ENCODE measurements around the gene CGNL1.

Gene CGNL1

DNA sequence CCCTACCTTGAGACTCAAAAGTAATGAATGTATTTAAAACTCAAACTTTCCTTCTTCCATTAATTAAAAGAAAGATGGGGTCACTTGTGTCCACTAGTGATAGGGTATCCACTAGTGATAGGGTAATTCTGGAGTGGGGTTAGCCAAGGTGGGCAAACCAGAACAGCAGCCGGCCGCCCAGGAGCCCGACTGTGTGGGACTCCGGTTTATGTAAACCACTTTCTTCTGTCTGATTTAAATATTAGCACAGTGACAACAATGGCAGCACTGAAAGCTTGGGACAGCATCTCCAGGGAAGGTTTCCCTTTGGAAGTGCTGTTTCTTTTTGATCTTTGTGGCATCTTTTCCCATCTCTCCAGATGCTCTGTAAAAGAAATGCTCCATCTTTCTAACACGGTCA, 216.1 kb downstream of the CGNL1 start:
- in situ Hi-C loops (cut with HindIII; ENCODE audit: low pct_ligation_motif_present, low sequenced_read_pairs) = no loop called here
- Histone ChIP-seq H3K36me3 (replicated peaks) (no peaks in the 10 kb centered on the region), H3K27me3 (replicated peaks) (no peaks in the 10 kb centered on the region), H3K4me3 (ENCODE audit: low read depth, low read length) (no peak overlapping the region), H3K27ac (no peak overlapping the region)
- DNase-seq = no peak
- TF ChIP-seq, protein P1, sequence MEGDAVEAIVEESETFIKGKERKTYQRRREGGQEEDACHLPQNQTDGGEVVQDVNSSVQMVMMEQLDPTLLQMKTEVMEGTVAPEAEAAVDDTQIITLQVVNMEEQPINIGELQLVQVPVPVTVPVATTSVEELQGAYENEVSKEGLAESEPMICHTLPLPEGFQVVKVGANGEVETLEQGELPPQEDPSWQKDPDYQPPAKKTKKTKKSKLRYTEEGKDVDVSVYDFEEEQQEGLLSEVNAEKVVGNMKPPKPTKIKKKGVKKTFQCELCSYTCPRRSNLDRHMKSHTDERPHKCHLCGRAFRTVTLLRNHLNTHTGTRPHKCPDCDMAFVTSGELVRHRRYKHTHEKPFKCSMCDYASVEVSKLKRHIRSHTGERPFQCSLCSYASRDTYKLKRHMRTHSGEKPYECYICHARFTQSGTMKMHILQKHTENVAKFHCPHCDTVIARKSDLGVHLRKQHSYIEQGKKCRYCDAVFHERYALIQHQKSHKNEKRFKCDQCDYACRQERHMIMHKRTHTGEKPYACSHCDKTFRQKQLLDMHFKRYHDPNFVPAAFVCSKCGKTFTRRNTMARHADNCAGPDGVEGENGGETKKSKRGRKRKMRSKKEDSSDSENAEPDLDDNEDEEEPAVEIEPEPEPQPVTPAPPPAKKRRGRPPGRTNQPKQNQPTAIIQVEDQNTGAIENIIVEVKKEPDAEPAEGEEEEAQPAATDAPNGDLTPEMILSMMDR (IDR thresholded peaks at IDR 0.05; ENCODE audit: low read depth, low read length, missing control alignments) = no peak

DNA sequence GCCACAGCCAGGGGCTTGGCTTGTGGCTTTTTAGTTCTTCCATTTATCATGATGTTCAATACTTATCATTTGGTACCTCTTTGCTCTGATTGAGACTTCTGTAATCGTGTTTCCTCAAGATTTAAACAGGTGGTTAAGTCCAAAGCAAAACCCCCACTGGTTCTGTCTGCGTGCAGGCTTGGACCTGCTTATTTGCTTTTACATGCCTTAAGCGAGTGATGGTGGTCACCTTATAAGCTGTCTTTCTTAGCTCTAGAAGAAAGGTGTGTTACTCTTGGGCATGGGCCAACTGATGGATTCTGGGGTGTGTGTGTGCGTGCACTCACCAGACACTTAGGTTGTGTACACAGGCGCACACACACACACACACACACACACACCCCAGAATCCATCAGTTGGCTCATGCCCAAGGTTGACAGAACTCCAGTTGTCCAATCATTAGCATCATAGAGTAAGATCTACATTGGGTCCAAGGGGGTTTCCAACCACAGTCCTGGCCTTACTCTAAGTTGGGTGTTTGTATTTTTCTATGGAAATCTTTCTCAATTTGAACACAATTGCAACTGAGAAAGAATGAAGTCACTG, 216.6 kb downstream of the CGNL1 start:
- Histone ChIP-seq H3K36me3 (replicated peaks) (no peaks in the 10 kb centered on the region), H3K4me3 (ENCODE audit: low read depth, low read length) (no peak overlapping the region), H3K27ac (no peak overlapping the region), H3K27me3 (replicated peaks) (no peaks in the 10 kb centered on the region)
- in situ Hi-C loops (cut with HindIII; ENCODE audit: low pct_ligation_motif_present, low sequenced_read_pairs) = no loop called here
- TF ChIP-seq, protein P1 (IDR thresholded peaks at IDR 0.05; ENCODE audit: low read depth, low read length, missing control alignments) = no peak
- DNase-seq = no peak

DNA sequence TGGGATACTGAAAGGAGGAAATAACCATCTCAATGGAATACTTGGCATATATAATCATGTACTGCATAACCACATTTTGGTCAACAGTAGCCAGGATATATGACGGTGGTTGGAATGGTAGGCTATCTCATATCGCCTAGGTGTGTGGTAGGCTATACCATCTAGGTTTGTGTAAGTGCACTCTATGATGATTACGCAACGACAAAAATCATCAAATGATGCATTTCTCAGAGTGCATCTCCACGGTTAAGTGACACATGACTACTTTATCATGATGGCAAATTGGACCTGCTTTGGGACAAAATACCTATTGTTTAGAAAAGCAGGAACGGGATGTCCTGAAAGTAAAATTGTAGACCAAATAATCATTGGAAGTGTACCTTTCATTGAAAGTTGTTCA, 218.2 kb downstream of the CGNL1 start:
- H3K4me3 ChIP-seq (ENCODE audit: low read depth, low read length) = no peak overlapping the region
- TF ChIP-seq, protein P1 (IDR thresholded peaks at IDR 0.05; ENCODE audit: low read depth, low read length, missing control alignments) = no peak
- in situ Hi-C loops (cut with HindIII; ENCODE audit: low pct_ligation_motif_present, low sequenced_read_pairs) = no loop called here
- DNase-seq = no peak
- H3K36me3 ChIP-seq (replicated peaks) = no peaks in the 10 kb centered on the region
- no peaks in the 10 kb centered on the region for H3K27me3 ChIP-seq (replicated peaks)
- no peak overlapping the region for H3K27ac ChIP-seq

DNA sequence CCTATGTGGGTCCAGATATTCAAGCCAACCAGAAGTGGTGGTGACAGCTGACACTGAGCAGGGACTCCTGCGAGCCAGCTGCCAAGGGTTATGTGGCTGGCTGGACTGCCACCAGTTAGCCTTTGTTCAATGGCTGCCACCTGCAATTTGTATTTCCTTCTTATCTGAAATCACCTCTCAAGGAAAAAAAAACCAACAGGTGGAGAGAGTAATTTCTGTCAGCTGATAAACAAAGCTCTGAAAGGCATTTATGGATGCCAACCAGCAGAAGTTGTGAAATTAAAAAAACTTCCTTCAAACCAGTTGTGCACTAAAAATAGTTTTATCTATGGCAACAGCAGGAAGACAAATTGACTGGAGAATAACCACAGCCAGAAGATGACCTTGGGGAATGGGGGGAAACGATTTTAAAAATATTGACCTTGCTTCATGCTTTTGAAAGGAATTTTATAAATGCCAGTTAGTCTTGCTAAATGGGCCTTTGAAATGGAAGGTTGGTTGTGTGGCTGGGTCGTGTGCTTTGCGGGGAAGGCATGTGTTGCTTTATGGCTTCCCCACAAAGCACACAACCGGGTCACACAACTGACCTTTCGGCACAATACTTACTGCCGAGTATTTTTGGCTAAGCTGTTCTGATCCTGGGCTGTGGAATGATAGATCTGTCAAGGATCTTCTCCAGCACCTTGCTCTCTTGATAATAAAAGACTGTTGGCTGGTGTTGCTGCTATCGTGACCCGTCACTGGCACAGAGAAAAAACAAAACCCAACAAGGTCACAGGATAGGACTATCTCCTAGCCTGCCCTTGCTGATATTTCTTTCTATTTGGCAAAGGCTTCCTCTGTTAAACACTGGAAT, 218.9 kb downstream of the CGNL1 start:
- Histone ChIP-seq H3K36me3 (replicated peaks) (no peaks in the 10 kb centered on the region), H3K27me3 (replicated peaks) (no peaks in the 10 kb centered on the region), H3K4me3 (ENCODE audit: low read depth, low read length) (no peak overlapping the region), H3K27ac (no peak overlapping the region)
- in situ Hi-C loops (cut with HindIII; ENCODE audit: low pct_ligation_motif_present, low sequenced_read_pairs) = no loop called here
- no peak for DNase-seq
- TF ChIP-seq, protein P1 (IDR thresholded peaks at IDR 0.05; ENCODE audit: low read depth, low read length, missing control alignments) = no peak

DNA sequence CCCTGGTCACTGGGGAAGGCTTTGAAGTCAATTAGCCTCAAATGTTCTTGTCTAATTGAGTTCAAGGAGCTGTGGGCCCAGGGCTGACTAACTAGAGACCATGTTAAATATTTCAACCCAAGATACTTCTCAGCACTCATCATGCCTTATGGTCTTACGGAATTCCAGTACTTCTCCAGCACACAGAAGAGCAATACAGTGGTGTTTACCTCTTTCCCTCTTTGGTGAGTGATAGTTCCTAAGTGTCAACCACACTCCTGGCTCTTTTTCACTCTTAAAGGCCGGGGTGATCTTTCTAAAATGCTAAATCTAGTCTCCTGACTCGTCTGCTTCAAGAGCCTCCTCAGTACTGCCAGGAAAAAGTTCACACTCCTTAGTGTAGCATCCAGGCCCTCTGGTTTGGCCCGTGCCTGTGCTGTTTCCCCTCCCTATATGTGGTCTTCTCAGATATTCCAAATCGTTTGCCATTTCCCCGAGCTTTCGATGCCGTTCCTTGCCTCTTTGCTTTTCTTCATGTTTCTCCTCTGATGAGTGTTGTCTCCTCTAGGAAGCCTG, 220.1 kb downstream of the CGNL1 start:
- TF ChIP-seq, protein P1 (IDR thresholded peaks at IDR 0.05; ENCODE audit: low read depth, low read length, missing control alignments) = no peak
- Histone ChIP-seq H3K4me3 (ENCODE audit: low read depth, low read length) (no peak overlapping the region), H3K36me3 (replicated peaks) (no peaks in the 10 kb centered on the region), H3K27me3 (replicated peaks) (no peaks in the 10 kb centered on the region), H3K27ac (no peak overlapping the region)
- DNase-seq = no peak
- in situ Hi-C loops (cut with HindIII; ENCODE audit: low pct_ligation_motif_present, low sequenced_read_pairs) = no loop called here

All from brain microvascular endothelial cell (primary cell).